Gastrocnemius medialis (tissue), 4 donors: ENCODE data around the gene TK2.

ENCODE experiments used
- POLR2A ChIP-seq, 2 donors: fragments of 450-650 bp; IDR thresholded peaks; one replicate each; pipeline ENCODE4 v1.6.1; 2017; ENCODE audit warnings: antibody characterized with exemption in 2 of 2, mild to moderate bottlenecking in 2 of 2, moderate library complexity in 2 of 2
- TF ChIP-seq, protein P1 (sequence below), 5 experiments: fragments of 450-650 bp in 3 of 5; fragments of 200-600 bp in 2 of 5; sonication (generic) in 2 of 5; IDR thresholded peaks in 4 of 5; conservative IDR thresholded peaks in 1 of 5; 1 replicate in 4 of 5; 2 replicates in 1 of 5; pipeline ENCODE4 v1.5.1; 2016 to 2019; ENCODE audit warnings: antibody characterized with exemption in 5 of 5, mild to moderate bottlenecking in 3 of 5, moderate library complexity in 3 of 5

DNA sequence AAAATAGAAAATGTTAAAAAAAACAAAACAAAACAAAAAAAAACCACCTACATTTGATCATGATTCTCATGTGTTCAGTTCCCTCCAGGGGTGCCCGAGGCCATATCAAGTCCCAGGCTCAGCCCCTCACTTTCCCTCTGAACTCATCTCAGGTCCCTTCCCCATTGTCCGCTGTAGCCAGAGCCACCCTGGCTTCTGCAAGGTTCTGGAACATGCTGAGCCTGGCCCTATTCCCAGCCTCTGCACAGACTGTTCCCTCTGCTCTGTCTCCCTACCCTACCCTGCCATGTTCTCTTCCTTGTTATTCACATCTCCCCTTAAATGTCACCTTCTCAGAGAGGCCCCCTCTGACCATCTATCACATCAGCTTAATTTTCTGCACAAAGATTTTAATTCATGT is 46.9 kb downstream of the TK2 start:
- no peak for TF ChIP-seq POLR2A (IDR thresholded peaks at IDR 0.05)
- TF ChIP-seq, protein P1, sequence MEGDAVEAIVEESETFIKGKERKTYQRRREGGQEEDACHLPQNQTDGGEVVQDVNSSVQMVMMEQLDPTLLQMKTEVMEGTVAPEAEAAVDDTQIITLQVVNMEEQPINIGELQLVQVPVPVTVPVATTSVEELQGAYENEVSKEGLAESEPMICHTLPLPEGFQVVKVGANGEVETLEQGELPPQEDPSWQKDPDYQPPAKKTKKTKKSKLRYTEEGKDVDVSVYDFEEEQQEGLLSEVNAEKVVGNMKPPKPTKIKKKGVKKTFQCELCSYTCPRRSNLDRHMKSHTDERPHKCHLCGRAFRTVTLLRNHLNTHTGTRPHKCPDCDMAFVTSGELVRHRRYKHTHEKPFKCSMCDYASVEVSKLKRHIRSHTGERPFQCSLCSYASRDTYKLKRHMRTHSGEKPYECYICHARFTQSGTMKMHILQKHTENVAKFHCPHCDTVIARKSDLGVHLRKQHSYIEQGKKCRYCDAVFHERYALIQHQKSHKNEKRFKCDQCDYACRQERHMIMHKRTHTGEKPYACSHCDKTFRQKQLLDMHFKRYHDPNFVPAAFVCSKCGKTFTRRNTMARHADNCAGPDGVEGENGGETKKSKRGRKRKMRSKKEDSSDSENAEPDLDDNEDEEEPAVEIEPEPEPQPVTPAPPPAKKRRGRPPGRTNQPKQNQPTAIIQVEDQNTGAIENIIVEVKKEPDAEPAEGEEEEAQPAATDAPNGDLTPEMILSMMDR (IDR thresholded peaks at IDR 0.05 in 4 of 5, conservative IDR thresholded peaks at IDR 0.05 in 1 of 5) = no peak
